Small intestine (tissue), 16 donors: ENCODE measurements around the gene CUL5. TPM values are rescaled to one million over a fixed set of nuclear protein-coding genes. Genes with fewer than 3 reads are reported as not detected.

ENCODE experiments used
- DNase-seq, 2 donors: peaks; one replicate each; pipeline versions ENCODE4 v3.0.0 to v3.0.0-alpha.2; 2013
- FAIRE-seq: peaks from 2 replicates; lab custom pipeline; 2012; peaks lifted over from hg19 to GRCh38; lab: Jason Lieb, UNC
- H3K27ac ChIP-seq, 3 donors: one replicate each; pipeline ENCODE4 v1.5.1; 2013; ENCODE audit warnings: low read length in 2 of 3, mild to moderate bottlenecking in 2 of 3, control low read depth in 1 of 3, inconsistent platforms in 1 of 3, low read depth in 1 of 3, moderate library complexity in 1 of 3
- H3K27me3 ChIP-seq, 3 donors: one replicate each; pipeline ENCODE4 v1.6.1; 2013; ENCODE audit warnings: low read length in 3 of 3, inconsistent platforms in 1 of 3; ENCODE audit not compliant: control insufficient read depth in 3 of 3, insufficient read depth in 3 of 3
- H3K36me3 ChIP-seq, 3 donors: one replicate each; pipeline ENCODE4 v1.6.1; 2013; ENCODE audit warnings: low read length in 3 of 3, inconsistent platforms in 1 of 3, low read depth in 1 of 3, mild to moderate bottlenecking in 1 of 3, moderate library complexity in 1 of 3; ENCODE audit not compliant: control insufficient read depth in 3 of 3, insufficient read depth in 2 of 3
- H3K4me1 ChIP-seq, 3 donors: one replicate each; pipeline ENCODE4 v1.6.1; 2013; ENCODE audit warnings: low read length in 2 of 3, inconsistent platforms in 1 of 3, low read depth in 1 of 3, mild to moderate bottlenecking in 1 of 3, moderate library complexity in 1 of 3; ENCODE audit not compliant: control insufficient read depth in 3 of 3, insufficient read depth in 2 of 3
- H3K4me3 ChIP-seq, 3 donors: one replicate each; pipeline ENCODE4 v1.5.1; 2013; ENCODE audit warnings: low read length in 3 of 3, control low read depth in 1 of 3, inconsistent platforms in 1 of 3, low read depth in 1 of 3, mild to moderate bottlenecking in 1 of 3, moderate library complexity in 1 of 3
- H3K9me3 ChIP-seq, 2 donors: one replicate each; pipeline ENCODE4 v1.6.1; 2013; ENCODE audit warnings: low read depth in 1 of 2, low read length in 1 of 2; ENCODE audit not compliant: control insufficient read depth in 2 of 2, insufficient read depth in 1 of 2
- WGBS, 3 donors: extraction: QIAGEN DNeasy Blood & Tissue Kit; methylation state at CpG; one replicate each; pipeline ENCODE4 v1.1.7; 2013; 5-methylcytosine and 5-hydroxymethylcytosine counted together
- long read RNA-seq, 10 donors: transcript quantifications; one replicate each; lab custom pipeline, GENCODE V29; 2026
- polyA plus RNA-seq, 4 donors: library from polyadenylated mRNA; stranded (reverse) in 3 of 4; unstranded in 1 of 4; fragments of 200-250 nt in 3 of 4; fragments of 120-200 nt in 1 of 4; gene quantifications; one replicate each; pipeline versions ENCODE4 v1.2.1 to v1.2.3, GENCODE V29; 2013
- donor health status: healthy with polysubstance abuse.
- donor health status: control.
- donor health status: control.
- donor health status: Bipolar disorder and iron deficiency.
- donor health status: healthy.

CUL5 gene
- polyA plus RNA-seq: 10 to 100 TPM in 1 of 4 donors, 1 to 10 TPM in 3; 5.7 to 26.7 (median 6.0) TPM
- long read RNA-seq, donor 1, full-length matches to known transcripts: 5 of 22 reads
- long read RNA-seq, donor 1, partial matches to known transcripts: 17 of 22 reads
- long read RNA-seq, donor 1, other reads (novel, unspliced or antisense): 0 of 22 reads
- long read RNA-seq, donor 2, partial matches to known transcripts: 0 of 2 reads
- long read RNA-seq, donor 2, other reads (novel, unspliced or antisense): 0 of 2 reads
- long read RNA-seq, donor 3, partial matches to known transcripts: 32 of 35 reads
- long read RNA-seq, donor 3, other reads (novel, unspliced or antisense): 0 of 35 reads
- long read RNA-seq, donor 4: 0 reads
- long read RNA-seq, donor 5: 0 reads
- long read RNA-seq, donor 6, full-length matches to known transcripts: 1 of 1 reads
- long read RNA-seq, donor 6, partial matches to known transcripts: 0 of 1 reads
- long read RNA-seq, donor 6, other reads (novel, unspliced or antisense): 0 of 1 reads
- long read RNA-seq, donor 7: 0 reads
- long read RNA-seq, donor 8: 0 reads
- long read RNA-seq, donor 9, partial matches to known transcripts: 0 of 2 reads
- long read RNA-seq, donor 9, other reads (novel, unspliced or antisense): 0 of 2 reads
- long read RNA-seq, donor 10, full-length matches to known transcripts: 6 of 6 reads
- long read RNA-seq, donor 10, partial matches to known transcripts: 0 of 6 reads
- long read RNA-seq, donor 10, other reads (novel, unspliced or antisense): 0 of 6 reads

DNA sequence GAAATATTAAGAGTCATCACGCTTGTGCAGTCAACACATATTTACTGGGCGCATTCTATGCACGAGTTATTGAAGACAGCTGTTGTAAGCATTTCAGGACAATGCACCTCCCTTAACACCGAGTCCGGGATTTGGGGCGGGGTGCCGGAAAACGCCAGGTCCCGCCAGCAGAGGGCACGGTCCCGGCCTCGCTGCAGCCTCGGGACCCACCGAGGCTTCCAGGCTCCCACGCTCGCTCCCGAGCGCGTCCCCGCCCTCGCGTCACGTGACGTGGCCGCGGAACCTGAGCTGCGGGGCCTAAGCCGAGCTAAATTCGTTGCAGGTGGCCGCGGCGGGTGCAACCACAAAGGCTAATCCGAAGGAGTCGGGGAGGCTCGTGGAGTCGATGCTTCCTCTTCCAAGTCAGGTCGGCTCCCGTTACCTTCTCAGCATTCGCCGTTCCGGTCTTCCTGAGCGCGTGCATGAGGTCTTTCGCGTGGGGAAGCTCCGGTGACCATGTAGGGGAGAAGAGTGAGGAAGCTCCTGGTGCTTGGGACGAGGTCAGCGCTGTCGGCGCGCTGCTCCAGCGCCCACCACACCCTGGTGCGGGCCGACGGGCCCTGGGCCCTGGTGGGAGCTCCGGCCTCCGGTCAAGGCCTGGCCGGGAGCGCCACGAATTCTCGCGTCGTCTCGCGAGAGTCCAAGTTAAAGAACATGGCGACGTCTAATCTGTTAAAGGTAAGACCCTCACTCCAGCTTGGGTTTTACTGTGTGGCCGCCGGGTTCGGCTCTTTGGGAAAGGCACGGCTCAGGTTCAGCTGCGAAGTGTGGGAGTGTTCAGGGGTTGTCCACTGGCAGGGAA, at the start of gene CUL5:
Gene CUL5 (plus strand): TSS at position 243 of the 841 bp plus-strand sequence. CDS start 451 bp downstream, at position 694.
- Histone ChIP-seq H3K4me3 (peak within 1 kb of the TSS; percentile 79 to 99 (median 90)), H3K36me3 (no peaks in the 10 kb centered on the region), H3K9me3 (no peaks in the 10 kb centered on the region), H3K4me1 (peaks cover 0 to 5% (median 2%) of the 10 kb centered on the region in 3 donors), H3K27me3 (no peaks in the 10 kb centered on the region), H3K27ac (peak within 1 kb of the TSS; percentile 95 to 100 (median 98))
- DNase-seq (peak; percentile 88 to 98), FAIRE-seq (no peak)
- WGBS, 3 donors: 0% methylated on average over 72 of the region's 72 CpGs

DNA sequence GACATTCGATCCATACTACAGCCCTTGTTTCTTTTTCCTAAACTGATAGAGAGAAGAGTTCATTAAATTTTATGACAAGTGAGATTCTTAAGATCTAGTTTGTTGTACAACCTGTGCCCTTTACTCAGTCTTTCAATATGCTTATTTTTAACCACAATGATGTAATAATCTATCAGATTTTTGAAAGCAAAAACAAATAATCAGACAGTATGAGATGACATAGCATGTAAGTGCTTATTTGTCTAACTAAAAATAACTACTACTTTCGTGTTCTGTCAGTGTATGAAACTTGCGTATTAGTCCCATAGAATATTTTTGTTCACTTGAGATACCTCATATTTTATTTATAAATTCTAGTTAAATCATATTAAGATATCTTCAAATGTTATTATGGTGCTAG, 47.2 kb upstream of the CUL5 start:
- no peak overlapping the region for H3K4me3 ChIP-seq
- no peaks in the 10 kb centered on the region for H3K4me1 ChIP-seq
- H3K9me3 ChIP-seq: no peaks in the 10 kb centered on the region
- 73 to 78% (median 77%) methylated on average over 3 of the region's 3 CpGs for WGBS, 3 donors
- DNase-seq (no peak), FAIRE-seq (no peak)
- H3K27ac ChIP-seq: no peak overlapping the region
- H3K27me3 ChIP-seq: no peaks in the 10 kb centered on the region
- H3K36me3 ChIP-seq: no peaks in the 10 kb centered on the region

DNA sequence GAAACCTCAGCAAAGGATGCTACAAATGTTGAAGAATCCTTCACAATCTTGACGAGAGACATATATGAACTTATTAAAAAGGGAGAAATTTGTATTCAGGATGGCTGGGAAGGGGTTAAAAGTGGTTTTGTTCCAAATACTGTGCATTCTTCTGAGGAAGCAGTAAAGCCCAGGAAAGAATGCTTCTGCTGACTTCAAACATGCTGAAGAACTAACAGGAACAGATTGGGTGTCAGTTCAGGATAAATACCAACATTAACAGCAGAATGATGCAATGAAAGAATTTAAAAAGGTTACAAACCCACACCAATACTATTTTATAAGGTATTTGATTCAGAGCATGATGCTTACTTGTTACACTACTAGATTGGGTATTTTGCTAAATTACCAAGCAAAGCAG, 46.5 kb upstream of the CUL5 start:
- Histone ChIP-seq H3K4me1 (no peaks in the 10 kb centered on the region), H3K27ac (no peak overlapping the region), H3K27me3 (no peaks in the 10 kb centered on the region), H3K4me3 (no peak overlapping the region), H3K36me3 (no peaks in the 10 kb centered on the region), H3K9me3 (no peaks in the 10 kb centered on the region)
- WGBS, 3 donors: 92 to 97% (median 94%) methylated on average over 1 of the region's 1 CpG
- FAIRE-seq (no peak), DNase-seq (no peak)

DNA sequence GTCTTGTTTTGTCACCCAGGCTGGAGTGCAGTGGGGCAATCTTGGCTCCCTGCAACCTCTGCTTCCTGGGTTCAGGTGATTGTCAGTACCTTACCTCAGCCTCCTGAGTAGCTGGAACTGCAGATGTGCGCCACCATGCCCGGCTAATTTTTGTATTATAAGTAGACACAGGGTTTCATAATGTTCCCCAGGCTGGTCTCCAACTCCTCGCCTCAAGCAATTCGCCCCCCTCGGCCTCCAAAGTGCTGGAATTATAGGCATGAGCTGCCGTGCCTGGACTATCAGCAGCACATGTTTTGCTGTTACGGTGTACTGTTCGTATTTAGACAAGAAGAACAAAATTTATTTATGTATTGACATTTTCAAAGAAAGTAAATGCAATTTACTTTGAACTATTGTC, 45.6 kb upstream of the CUL5 start:
- 74 to 85% (median 79%) methylated on average over 8 of the region's 8 CpGs for WGBS, 3 donors
- no peak overlapping the region for H3K4me3 ChIP-seq
- FAIRE-seq: no peak
- no peaks in the 10 kb centered on the region for H3K36me3 ChIP-seq
- H3K27me3 ChIP-seq: no peaks in the 10 kb centered on the region
- no peak for DNase-seq
- H3K4me1 ChIP-seq: no peaks in the 10 kb centered on the region
- H3K27ac ChIP-seq: no peak overlapping the region
- no peaks in the 10 kb centered on the region for H3K9me3 ChIP-seq

DNA sequence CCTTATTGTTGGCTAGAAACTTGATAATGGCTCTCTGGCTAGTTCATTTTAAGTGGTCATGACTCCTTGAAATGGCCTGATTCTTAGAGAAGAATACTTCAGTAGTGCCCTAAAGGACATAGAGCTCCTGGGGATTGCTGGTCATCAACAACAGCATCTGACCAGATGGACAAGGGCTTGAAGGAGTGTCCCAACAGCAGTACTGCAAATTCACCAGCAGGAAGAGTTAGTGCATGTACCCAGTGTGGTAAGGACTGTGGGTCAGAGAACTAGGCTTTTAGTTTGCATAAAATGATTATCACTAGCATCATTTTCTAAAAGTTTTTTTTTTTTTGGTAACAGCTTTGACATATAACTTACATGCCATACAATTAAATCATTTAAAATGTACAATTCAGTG, 39.5 kb upstream of the CUL5 start:
- Histone ChIP-seq H3K36me3 (no peaks in the 10 kb centered on the region), H3K9me3 (no peaks in the 10 kb centered on the region), H3K27me3 (no peaks in the 10 kb centered on the region), H3K27ac (no peak overlapping the region), H3K4me1 (no peaks in the 10 kb centered on the region), H3K4me3 (no peak overlapping the region)
- no peak for FAIRE-seq
- DNase-seq: no peak

DNA sequence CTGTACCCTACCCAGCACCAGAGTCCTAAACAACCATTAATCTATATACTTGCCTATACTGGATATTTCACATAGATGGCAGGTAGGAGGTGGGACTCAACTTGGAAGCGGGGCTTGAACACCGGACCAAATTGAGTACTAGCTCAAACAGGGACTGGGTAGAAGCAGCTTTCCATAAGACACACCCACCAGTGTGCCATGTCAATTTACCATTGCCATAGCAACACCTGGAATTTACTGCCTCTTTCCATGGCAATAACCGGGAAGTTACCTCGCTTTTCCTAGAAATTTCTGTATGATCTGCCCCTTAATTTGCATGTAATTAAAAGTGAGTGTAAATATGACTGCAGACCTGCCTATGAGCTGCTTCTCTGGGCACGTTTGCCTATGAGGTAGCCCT, 38.6 kb upstream of the CUL5 start:
- Histone ChIP-seq H3K4me3 (no peak overlapping the region), H3K27ac (no peak overlapping the region), H3K4me1 (no peaks in the 10 kb centered on the region), H3K36me3 (no peaks in the 10 kb centered on the region), H3K27me3 (no peaks in the 10 kb centered on the region), H3K9me3 (no peaks in the 10 kb centered on the region)
- 73 to 78% (median 75%) methylated on average over 5 of the region's 5 CpGs for WGBS, 3 donors
- FAIRE-seq (no peak), DNase-seq (peak in 1 of 2 donors; percentile 5)

DNA sequence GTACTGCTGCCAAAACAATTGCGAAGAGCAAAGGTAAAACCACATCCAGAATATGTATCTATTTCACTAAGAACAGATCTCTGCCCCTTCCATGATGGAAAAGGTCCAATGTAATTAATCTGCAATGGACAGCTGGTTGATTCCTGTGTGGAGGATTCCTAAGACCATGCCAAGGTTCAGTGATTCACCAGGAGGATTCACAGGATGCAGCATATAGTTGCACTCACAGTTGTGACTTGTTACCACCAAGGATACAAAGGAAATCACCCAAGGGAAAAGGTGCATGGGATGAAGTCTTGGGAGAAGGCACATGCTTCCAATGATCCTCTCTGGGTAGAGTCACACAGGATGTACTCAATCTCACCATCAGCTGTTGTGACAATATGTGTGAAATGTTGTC, 35.1 kb upstream of the CUL5 start:
- Histone ChIP-seq H3K9me3 (no peaks in the 10 kb centered on the region), H3K27ac (no peak overlapping the region), H3K36me3 (no peaks in the 10 kb centered on the region), H3K27me3 (no peaks in the 10 kb centered on the region), H3K4me3 (no peak overlapping the region), H3K4me1 (no peaks in the 10 kb centered on the region)
- DNase-seq (no peak), FAIRE-seq (no peak)
- 94 to 97% (median 96%) methylated on average over 1 of the region's 1 CpG for WGBS, 3 donors
